ENCODE results near the gene DNER.

Gene DNER

DNA sequence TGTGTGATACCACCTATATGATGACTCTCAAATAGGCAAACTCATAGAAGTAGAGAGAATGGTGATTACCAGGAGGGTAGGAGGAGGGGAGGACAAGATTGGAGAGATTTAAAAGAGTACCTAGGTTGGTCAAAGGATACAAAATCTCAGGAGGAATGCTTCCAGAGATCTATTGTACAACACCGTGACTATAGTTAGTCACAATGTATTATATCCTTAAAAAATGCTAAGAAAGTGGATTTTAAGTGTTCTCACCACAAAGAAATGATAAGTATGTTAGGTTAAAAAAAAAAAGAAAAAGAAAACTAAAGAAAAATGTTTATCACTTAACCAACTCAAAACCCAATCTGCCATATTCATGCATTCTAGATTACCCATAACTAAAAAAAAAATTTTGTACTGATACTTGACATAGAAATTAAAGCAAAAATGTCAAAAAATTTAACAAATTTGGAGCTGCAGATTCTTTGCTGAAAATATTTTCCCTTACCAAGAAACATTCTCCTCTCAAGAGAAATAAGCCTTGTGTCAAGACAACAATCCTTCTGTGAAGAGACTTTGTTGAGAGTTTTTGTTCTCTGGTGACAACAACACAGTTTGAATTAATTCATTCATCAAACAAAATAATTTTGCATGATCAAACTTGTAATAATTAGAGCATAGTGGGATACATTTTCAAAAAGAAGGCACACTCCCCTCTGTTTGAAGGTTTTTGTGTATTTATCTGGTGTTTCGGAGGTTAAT is 213.1 kb downstream of the DNER start:
- DNase-seq (ENCODE audit: low read depth, low spot score) = no peak

DNA sequence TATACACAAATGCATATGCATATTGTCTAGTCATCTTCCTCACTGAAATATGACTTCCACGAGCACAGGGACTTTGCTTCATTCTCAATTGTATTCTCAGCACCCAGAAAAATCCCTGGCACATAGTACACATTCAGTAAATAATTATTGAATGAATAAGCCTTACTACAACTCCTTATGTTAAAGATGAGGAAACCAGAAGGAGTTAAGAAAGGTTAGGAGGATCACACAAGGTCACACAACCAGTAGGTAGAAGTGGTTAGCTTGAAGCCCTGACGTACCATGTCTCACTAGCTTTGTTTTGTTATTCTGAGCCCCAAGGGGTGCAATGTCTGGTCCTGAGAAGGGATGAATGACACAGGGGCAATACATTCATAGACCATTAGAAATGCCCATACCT is 222.3 kb downstream of the DNER start:
- no peak for DNase-seq (ENCODE audit: low read depth, low spot score)

DNA sequence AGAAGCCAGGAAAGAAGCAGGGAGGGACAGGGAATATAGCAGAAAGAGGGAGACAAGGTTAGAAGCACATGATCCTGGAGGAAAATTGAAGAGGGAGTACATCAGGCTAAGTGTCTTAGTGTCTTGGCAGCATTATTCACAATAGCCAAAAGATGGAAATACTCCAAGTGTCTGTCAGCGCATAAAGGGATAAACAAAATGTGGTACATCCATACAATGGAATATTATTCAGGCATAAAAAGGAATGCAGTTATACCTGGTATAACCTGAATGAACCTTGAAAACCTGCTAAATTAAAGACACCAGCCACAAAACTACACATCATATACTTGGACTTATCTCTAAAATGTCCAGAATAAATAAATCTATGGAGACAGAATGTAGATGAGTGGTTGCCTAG is 224.2 kb downstream of the DNER start:
- DNase-seq (ENCODE audit: low read depth, low spot score) = no peak

DNA sequence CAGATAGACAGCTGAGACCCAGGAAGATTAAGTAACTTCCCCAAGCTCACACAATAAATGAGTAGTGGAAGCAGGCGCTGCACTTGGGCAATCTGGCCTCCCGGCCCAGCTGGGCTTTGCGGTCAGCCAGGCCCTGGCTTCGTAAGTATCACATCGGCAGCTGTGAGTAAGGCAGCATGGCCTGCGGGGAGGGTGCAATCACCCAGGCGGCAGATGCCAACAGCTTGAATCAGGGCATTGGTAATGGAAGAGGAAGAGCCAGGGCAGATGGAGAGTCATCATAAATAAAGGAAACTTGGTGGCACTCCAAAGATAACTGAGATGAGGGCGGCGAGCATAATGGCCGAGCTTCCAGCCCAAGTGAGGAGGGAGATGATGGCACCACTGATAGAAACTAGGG is 225.3 kb downstream of the DNER start:
- peak; percentile 26 for DNase-seq (ENCODE audit: low read depth, low spot score)

DNA sequence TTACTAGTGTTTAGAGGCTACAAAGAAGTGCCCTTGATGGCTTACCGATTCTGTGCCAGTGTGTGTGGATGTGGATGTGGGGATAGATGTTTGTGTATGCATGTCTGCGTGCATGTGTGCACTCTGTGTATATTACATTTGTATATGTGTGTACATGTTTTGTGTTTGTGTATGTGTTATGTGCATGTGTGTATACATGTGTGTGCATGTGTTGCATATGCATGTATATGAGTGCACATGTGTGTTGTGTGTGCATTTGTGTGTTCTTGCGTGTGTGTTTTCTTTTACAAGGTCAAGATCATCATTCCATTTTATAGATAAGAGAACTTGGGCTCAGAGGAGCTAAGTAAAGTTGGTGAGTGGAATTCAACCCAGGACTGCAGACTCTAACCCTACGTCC is 226.1 kb downstream of the DNER start:
- no peak for DNase-seq (ENCODE audit: low read depth, low spot score)

DNA sequence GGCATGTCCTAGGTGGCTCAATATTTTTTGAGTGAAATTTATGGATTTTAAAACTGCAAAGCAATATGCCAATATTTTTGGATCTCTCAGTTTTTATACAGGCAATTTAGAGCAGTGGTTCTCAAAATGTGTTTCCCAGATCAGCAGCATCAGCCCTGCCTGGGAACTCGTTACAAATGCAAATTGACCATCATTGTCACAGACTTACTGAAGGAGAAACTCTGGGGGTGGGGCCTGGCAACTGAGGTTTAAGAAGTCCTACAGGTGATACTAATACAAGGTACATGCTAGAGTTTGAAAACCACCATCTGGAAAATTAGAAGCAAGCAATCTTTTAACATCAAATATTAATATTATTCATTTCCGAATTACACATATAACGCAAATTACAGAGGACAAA is 227.7 kb downstream of the DNER start:
- no peak for DNase-seq (ENCODE audit: low read depth, low spot score)

DNA sequence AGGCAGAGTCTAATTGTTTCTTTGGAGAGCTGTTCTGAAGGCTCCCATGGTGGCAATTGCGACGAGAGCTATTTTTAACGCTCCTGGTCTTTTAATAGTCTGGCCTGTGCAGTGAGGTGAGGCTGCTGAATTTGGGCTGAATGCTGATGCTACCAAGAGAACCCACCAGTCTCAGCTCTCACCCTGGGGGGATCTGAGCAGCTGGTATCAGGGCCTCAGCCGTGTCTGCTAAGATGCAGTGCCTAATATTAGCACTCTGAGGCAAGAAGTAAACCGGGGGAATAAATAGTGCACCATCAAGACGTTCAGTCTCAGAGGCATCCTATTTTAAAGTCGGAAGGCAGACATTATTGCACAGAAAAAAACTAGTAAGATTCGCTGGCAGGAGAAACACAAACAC is 228.5 kb downstream of the DNER start:
- DNase-seq (ENCODE audit: low read depth, low spot score) = no peak

DNA sequence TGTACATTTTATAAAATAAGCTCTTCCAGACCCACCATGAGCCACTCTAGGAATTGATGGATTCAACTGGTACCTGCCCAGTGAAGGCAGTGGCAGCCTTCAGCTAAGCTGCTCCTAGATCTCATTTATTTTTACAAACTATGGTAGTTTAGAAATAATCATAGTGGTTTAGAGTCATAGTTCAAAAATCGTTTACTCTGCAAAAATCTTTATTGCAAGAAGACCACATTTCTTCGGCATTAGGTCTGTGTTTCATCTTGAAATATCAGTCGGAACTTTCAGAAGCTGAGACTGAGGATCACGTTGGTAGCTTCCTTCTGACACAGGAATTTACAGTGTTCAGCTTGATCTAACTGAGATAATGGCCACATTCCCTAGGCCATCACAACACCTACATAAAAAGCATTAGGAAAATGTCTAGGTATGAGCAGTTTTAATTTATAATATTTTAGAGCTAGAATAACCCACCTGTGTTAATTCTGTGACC is 237.0 kb downstream of the DNER start:
- DNase-seq (ENCODE audit: low read depth, low spot score) = no peak

DNA sequence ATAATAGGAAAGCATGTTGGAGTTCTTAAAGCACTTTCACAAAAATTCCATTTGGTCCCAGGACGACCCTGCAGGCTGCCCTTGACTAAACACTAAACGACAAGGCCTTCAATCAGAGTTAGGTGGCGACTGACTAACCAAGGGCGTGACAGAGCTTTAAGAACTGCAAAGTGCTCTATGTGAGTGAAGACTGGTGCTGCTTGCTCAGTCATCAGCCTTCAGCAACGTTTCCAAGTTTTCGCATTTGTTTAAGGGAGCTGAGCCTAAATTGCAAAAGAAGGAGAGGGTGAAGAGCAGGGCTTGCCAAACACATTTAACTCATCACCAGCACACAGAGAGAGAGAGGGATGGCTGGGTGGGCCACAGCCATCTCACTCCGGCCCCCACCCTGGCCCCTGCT is 238.6 kb downstream of the DNER start:
- no peak for DNase-seq (ENCODE audit: low read depth, low spot score)

DNA sequence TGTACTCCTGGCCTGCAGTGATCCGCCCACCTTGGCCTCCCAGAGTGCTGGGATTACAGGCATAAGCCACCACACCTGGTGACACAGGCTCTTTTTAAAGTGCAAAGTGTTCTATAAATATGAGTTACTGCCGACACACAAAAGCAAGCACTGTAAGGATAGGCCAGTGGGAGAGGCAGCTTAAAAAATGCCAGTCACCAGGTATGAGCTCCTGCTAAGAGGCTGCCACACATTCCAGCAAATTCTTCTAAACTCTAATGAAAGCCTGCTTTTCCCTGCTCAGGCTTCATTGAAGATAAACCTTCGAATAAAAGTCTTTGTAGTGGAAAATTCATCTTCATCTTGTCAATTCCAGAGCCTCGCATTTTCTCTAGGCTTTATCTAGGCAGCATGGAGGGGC is 240.2 kb downstream of the DNER start:
- no peak for DNase-seq (ENCODE audit: low read depth, low spot score)

DNA sequence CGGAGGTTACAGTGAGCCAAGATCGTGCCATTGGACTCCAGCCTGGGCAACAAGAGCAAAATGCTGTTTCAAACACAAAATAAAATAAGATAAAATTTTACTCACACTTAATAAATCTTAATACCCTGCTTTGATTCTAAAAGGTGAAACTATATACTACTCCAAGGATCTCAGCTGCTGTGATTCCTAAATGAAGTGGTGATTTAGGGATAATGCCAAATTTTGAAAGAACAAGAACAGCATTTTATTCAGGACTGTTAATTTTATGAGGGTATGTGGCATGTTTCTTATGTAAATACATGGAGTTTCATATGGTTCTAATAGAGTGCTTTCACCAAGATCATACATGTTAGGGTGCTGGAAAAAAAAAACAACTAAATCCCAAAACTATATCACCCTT is 243.6 kb downstream of the DNER start:
- no peak for DNase-seq (ENCODE audit: low read depth, low spot score)

DNA sequence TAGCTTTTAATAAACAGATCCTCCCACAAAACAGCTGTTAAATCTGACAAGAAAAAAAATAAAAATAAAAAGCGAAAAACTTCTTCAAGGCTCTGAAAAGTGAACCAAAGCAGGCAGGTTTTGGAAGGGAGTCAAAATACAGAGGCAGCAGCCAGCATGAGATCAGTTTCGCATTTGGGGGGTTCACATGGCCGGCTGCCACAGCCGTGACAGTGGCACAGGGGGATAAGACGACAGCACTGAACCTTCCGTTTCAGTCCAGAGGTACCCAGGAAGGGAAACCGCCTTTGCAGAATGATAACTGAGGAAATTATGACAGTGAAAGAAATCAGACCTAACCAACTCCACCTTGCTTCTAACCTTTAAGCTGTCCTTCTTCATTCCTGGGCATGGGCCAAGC is 246.6 kb downstream of the DNER start:
- DNase-seq (ENCODE audit: low read depth, low spot score) = no peak

DNA sequence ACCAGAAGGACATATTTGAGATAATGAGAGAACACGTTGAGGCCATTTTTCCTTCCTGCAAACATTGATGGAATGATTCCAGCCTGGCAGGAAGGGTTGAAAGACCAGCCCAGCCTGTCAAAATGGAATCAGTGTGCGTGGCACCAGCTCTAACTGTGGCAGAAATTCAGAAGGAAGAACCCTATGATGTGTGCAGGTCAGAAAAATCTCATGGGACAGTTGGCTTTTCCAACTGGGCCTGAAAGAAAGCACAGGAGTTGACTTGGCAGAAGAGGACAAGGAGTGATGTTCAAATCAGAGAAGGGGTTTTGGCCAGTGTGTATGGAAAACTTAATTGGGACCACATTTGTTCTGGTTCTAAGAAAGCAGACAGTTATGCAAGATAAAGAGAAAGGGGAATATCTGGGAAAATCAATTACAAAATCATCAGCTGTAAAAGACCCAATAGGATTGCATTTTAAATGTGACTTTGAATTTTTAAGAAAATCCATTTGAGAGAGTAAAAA is 250.5 kb downstream of the DNER start:
- no peak for DNase-seq (ENCODE audit: low read depth, low spot score)

DNA sequence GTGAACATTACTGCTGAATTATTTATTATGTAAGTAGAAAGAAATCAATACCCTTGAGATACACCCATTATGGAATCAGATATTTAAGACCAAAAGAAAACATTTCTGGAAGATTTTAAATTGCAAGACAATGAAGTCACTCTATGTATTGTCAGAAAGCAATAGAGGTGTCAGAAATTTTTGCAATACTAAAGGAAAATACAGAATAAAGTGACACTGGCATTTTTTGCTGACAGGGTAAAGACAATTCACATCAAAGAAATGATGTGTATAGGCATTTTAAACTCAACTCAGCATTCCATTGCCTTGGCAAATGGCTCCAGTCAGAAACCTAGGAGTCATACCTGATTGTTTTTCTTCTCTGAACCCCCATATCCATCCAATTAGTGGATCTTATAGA is 252.2 kb downstream of the DNER start:
- DNase-seq (ENCODE audit: low read depth, low spot score) = no peak

DNA sequence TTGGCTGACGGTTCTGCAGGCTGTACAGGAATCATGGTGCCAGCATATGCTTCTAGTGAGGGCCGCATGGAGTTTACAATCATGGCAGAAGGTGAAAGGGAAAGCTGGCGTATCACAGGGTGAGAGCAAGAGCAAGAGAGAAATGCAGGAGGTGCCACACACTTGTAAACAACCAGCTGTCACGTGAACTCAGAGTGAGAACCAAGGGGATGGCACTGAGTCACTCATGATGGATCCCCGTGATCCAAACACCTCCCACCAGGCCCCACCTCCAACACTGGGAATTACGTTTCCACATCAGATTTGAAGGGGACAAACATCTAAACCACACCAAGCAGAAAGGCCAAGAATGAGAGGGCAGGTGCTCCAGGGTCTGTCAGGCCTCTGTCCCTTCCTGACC is 258.3 kb downstream of the DNER start:
- DNase-seq (ENCODE audit: low read depth, low spot score) = no peak

DNA sequence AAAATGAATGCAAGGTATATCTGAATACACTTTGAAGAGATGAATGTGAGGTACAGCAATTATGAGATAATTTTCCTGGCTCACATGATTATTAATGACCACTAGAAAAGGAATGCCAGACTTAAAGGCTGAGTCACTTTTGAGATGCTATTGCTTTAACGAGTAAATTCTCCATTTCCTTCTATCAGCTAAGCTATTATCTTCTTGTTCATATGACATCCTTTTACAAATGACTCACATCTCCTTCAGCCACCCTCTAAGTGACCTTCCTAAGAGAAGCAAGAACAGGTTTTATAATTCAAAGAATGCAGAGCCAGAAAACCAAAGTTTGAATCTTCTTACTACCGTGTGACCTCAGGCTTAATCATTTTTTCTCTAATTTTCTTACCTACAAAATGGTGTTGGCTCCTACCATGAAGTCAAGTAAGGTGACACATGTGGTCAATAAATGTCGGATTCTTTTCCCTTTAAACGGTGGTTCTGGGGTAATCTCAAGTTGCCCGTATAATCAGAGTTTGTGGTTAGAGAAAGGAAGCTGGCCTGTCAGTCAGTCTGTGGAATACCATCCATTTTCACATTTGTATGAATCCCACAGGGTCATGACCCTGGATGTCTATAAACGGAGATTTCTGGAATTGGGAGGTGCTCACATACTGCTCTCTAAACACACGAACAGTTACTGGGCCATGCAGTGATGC is 259.3 kb downstream of the DNER start:
- DNase-seq (ENCODE audit: low read depth, low spot score) = no peak

DNA sequence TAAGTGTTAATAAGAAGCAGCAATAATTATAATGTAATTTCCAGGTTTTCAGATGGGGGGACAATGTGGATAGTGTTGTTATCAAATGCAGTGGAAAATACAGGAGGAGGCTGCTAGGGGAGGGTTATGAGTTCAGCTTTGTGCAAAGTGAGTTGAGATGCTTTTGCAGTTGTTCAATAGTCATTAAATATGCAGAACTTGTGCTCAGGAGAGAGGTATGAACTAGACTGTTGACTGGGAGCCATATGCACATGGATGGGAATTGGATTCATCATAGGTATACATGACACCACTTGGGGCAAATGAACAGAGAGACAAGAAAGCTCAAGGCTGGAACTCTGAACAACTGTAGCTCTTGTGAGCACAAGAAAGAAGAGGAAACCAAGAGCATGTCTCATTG is 261.1 kb downstream of the DNER start:
- DNase-seq (ENCODE audit: low read depth, low spot score) = no peak

DNA sequence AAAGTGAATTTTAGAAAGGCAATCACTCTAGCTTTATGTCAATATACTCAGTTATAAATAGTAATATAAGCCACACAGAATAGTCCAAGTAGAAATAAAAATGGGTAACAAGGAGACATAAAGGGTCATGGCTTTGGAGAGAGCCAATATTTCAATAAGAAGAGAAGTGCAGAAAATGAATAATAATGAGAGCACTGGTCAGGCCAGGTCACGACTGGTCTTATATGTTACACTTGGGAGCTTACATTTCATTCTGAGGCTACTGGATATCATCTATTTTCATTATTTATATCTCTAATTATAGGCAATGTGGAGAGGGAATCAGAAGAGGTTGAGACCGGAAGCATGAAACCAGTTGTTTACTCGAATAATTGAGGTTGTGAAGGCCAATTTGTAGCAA is 262.5 kb downstream of the DNER start:
- DNase-seq (ENCODE audit: low read depth, low spot score) = no peak

DNA sequence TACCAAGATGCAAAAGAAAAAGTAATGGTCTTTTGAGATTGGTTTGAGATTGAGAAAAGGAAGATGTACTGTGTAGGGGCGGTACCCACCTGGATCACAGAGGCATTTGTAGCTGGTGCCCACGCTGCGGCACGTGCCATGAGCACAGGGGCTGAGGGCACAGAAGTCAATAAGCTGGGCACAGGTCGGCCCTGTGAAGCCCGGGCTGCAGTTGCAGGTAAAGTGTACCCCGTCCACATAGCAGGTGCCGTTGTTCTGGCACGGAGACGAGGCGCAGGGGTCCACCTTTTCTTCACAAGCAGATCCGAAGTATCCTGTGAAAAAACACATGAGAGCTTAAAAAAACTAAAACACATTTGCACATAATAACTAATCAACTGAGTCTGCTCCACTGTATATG is 267.1 kb downstream of the DNER start:
- DNase-seq (ENCODE audit: low read depth, low spot score) = no peak

DNA sequence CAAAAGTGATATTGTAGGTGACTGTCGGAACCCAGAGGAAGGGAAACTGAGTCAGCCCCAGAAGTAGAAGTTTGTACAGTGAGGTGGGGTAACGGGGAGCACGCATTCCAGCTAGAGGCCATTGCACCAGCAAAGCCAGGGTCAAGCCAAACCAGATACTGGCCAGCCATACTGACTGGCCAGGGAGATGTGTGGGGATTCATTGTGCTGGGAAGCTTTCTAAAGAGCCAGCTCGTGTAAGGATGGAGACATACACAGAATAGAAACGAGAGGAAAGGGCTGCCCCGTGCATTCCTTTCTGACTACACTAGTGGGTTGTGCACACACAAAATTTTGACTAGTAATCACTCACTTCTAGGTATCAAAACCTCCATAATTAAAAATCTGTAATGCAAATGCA is 268.0 kb downstream of the DNER start:
- no peak for DNase-seq (ENCODE audit: low read depth, low spot score)

DNA sequence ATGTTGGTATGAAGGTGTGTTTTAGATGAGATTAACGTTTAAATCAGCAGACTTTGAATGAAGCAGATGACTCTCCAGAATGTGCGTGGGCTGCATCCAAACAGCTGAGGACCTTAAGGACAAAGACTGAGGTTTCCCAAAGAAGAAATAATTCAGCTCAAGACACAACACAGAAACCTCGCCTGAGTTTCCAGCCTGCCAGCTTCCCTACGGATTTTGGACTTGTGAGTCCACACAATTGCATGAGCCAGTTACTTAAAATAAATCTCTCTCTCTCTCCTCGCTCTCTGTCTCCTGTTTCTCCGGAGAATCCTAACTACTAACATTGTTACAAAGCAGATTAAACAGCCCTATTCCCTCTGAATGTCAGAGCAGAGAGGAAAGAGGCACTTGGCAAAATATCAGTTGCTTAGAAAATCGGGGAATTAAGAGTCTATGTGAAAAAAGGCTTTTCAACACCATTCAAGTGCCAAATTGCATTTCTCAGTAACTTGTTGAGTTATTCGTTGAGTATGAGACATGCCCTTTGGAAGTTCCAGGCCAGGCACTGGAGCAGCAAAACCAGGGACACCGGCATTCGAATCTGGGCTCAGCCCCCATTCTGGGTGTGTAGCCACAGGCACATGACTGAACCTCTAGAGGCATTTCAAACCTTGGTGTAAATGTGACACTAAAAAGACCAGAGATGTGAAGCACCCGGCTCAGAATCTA is 268.7 kb downstream of the DNER start:
- DNase-seq (ENCODE audit: low read depth, low spot score) = peak; percentile 62

DNA sequence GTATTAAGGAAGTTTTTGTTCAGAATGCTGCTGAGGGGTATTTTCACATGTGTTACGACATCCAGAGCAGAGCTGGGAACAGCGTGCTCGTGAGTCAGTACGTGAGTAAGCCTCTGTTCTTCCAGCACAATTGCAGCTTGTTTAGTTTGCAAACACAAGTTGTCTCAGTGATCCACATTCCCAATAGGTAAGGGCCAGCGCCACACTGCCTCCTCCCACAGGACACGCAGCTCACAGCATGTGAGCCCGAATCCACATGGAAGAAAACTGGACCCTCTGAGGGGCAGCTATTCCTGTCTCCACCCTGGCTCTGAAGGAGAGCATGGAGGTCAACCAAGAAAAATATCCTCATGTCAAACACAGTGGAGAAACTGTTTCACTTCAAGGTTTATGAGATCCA is 269.3 kb downstream of the DNER start:
- peak; percentile 92 for DNase-seq (ENCODE audit: low read depth, low spot score)
